H9 (cell line): ENCODE results near the gene SPSB2. TPM values are rescaled to one million over a fixed set of nuclear protein-coding genes. Genes with fewer than 3 reads are reported as not detected.

Experiments used
- DNase-seq: peaks from one replicate; pipeline ENCODE4 v3.0.0-alpha.2; 2017
- H2AFZ ChIP-seq: one replicate; pipeline ENCODE4 v1.6.1; 2013; ENCODE audit warnings: mild to moderate bottlenecking, low read length, control low read depth, moderate library complexity
- H2AK5ac ChIP-seq: 2 replicates; pipeline ENCODE4 v1.6.1; 2013; ENCODE audit warnings: low read length, control low read depth, mixed read lengths; ENCODE audit not compliant: insufficient read length
- H2BK120ac ChIP-seq: one replicate; pipeline ENCODE4 v1.6.1; 2013; ENCODE audit warnings: low read depth, mild to moderate bottlenecking, low read length, control low read depth, inconsistent platforms; ENCODE audit not compliant: poor library complexity, severe bottlenecking
- H2BK12ac ChIP-seq: 2 replicates; pipeline ENCODE4 v1.6.1; 2013; ENCODE audit warnings: low read length, control low read depth, mixed read lengths, low read depth; ENCODE audit not compliant: insufficient read length
- H2BK15ac ChIP-seq: 2 replicates; pipeline ENCODE4 v1.6.1; 2013; ENCODE audit warnings: low read depth, low read length, control low read depth
- H2BK20ac ChIP-seq: one replicate; pipeline ENCODE4 v1.6.1; 2013; ENCODE audit warnings: low read depth, mild to moderate bottlenecking, low read length, control low read depth, inconsistent platforms; ENCODE audit not compliant: poor library complexity, severe bottlenecking
- H2BK5ac ChIP-seq: 2 replicates; pipeline ENCODE4 v1.6.1; 2013; ENCODE audit warnings: low read length, control low read depth, mixed read lengths; ENCODE audit not compliant: insufficient read length
- H3K14ac ChIP-seq: 2 replicates; pipeline ENCODE4 v1.6.1; 2013; ENCODE audit warnings: low read length, control low read depth; ENCODE audit not compliant: insufficient read depth
- H3K18ac ChIP-seq: 2 replicates; pipeline ENCODE4 v1.6.1; 2013; ENCODE audit warnings: low read depth, mild to moderate bottlenecking, mixed read lengths, low read length, control low read depth; ENCODE audit not compliant: insufficient read length
- H3K23ac ChIP-seq: 2 replicates; pipeline ENCODE4 v1.6.1; 2013; ENCODE audit warnings: low read length, control low read depth, mixed read lengths, low read depth; ENCODE audit not compliant: insufficient read length
- H3K23me2 ChIP-seq: 2 replicates; pipeline ENCODE4 v1.6.1; 2013; ENCODE audit warnings: low read depth, mild to moderate bottlenecking, mixed read lengths, low read length, control low read depth; ENCODE audit not compliant: insufficient read length, poor library complexity, severe bottlenecking
- H3K27ac ChIP-seq: 2 replicates; pipeline ENCODE4 v1.5.1; 2013; ENCODE audit warnings: low read length, control low read depth, mixed read lengths, low read depth; ENCODE audit not compliant: insufficient read length
- H3K27me3 ChIP-seq: 2 replicates; pipeline ENCODE4 v1.6.1; 2013; ENCODE audit warnings: low read length, control low read depth, inconsistent platforms; ENCODE audit not compliant: insufficient read depth
- H3K4ac ChIP-seq: 2 replicates; pipeline ENCODE4 v1.6.1; 2013; ENCODE audit warnings: low read depth, mild to moderate bottlenecking, control low read depth, inconsistent platforms, low read length, moderate library complexity
- H3K4me1 ChIP-seq: 2 replicates; pipeline ENCODE4 v1.6.1; 2013; ENCODE audit warnings: low read length, control low read depth, inconsistent platforms; ENCODE audit not compliant: insufficient read depth
- H3K4me2 ChIP-seq: 2 replicates; pipeline ENCODE4 v1.6.1; 2013; ENCODE audit warnings: low read length, control low read depth, mixed read lengths; ENCODE audit not compliant: insufficient read length, insufficient read depth
- H3K56ac ChIP-seq: 2 replicates; pipeline ENCODE4 v1.6.1; 2013; ENCODE audit warnings: low read depth, mild to moderate bottlenecking, mixed read lengths, low read length, control low read depth; ENCODE audit not compliant: insufficient read length
- H3K79me1 ChIP-seq: 2 replicates; pipeline ENCODE4 v1.6.1; 2013; ENCODE audit warnings: low read depth, mild to moderate bottlenecking, moderate library complexity, low read length, control low read depth, inconsistent platforms; ENCODE audit not compliant: insufficient read depth, poor library complexity, severe bottlenecking
- H3K79me2 ChIP-seq: 2 replicates; pipeline ENCODE4 v1.6.1; 2013; ENCODE audit warnings: low read length, control low read depth, inconsistent platforms; ENCODE audit not compliant: insufficient read depth
- H3K9ac ChIP-seq: 2 replicates; pipeline ENCODE4 v1.6.1; 2013; ENCODE audit warnings: low read length, control low read depth, mixed read lengths; ENCODE audit not compliant: insufficient read length; ENCODE audit errors: extremely low read depth
- H3K9me3 ChIP-seq: one replicate; pipeline ENCODE4 v1.6.1; 2013; ENCODE audit warnings: low read depth, low read length, inconsistent platforms; ENCODE audit not compliant: control insufficient read depth
- H3T11ph ChIP-seq: one replicate; pipeline ENCODE4 v1.6.1; 2013; ENCODE audit warnings: mild to moderate bottlenecking, low read length, control low read depth, inconsistent platforms
- H4K20me1 ChIP-seq: one replicate; pipeline ENCODE4 v1.6.1; 2013; ENCODE audit not compliant: control insufficient read depth, insufficient read length, insufficient read depth
- H4K5ac ChIP-seq: 2 replicates; pipeline ENCODE4 v1.6.1; 2013; ENCODE audit warnings: low read depth, mild to moderate bottlenecking, mixed read lengths, low read length, control low read depth; ENCODE audit not compliant: insufficient read length
- H4K8ac ChIP-seq: replicated peaks from 2 replicates; pipeline ENCODE4 v1.6.1; 2013; ENCODE audit warnings: low read length, control low read depth, mixed read lengths, low read depth; ENCODE audit not compliant: insufficient read length
- H4K91ac ChIP-seq: 2 replicates; pipeline ENCODE4 v1.6.1; 2013; ENCODE audit warnings: low read depth, mild to moderate bottlenecking, moderate library complexity, mixed read lengths, low read length, control low read depth; ENCODE audit not compliant: insufficient read length
- H3K27ac Mint-ChIP-seq, 3 experiments: 2 replicates in 2 of 3; 3 replicates in 1 of 3; pipeline ENCODE4 v1.8.0; 2020 to 2021; ENCODE audit warnings: mixed read lengths in 3 of 3, mild to moderate bottlenecking in 1 of 3, moderate library complexity in 1 of 3
- H3K27me3 Mint-ChIP-seq: 2 replicates; pipeline ENCODE4 v1.8.0; 2021; ENCODE audit warnings: low read depth, mild to moderate bottlenecking, moderate library complexity, mixed read lengths
- H3K36me3 Mint-ChIP-seq, 3 experiments: 2 replicates in 2 of 3; 3 replicates in 1 of 3; pipeline ENCODE4 v1.8.0; 2020 to 2021; ENCODE audit warnings: low read depth in 3 of 3, mixed read lengths in 3 of 3; ENCODE audit not compliant: insufficient read depth in 1 of 3
- H3K4me1 Mint-ChIP-seq, 2 experiments: 2 replicates each; pipeline ENCODE4 v1.8.0; 2020; ENCODE audit warnings: mixed read lengths in 2 of 2
- H3K4me3 Mint-ChIP-seq, 2 experiments: 2 replicates in 1 of 2; 3 replicates in 1 of 2; pipeline ENCODE4 v1.8.0; 2020 to 2021; ENCODE audit warnings: mild to moderate bottlenecking in 2 of 2, mixed read lengths in 2 of 2, moderate library complexity in 1 of 2
- H3K9me3 Mint-ChIP-seq, 2 experiments: 2 replicates in 1 of 2; 3 replicates in 1 of 2; pipeline ENCODE4 v1.8.0; 2020; ENCODE audit warnings: mild to moderate bottlenecking in 2 of 2, mixed read lengths in 2 of 2, moderate library complexity in 1 of 2
- CTCF ChIP-seq: fragments of 200-600 bp; sonication (generic); conservative IDR thresholded peaks from 3 replicates; pipeline ENCODE4 v1.8.0; 2021; ENCODE audit warnings: antibody characterized with exemption, mild to moderate bottlenecking
- WGBS: extraction: QIAGEN DNeasy Blood & Tissue Kit; methylation state at CpG from one replicate; pipeline ENCODE4 v1.1.7; 2013; ENCODE audit warnings: missing lambda C conversion rate, low lambda C conversion rate, mixed read lengths; ENCODE audit not compliant: insufficient read length; ENCODE audit errors: extremely low coverage; 5-methylcytosine and 5-hydroxymethylcytosine counted together
- total RNA-seq: library from RNA; stranded (reverse); gene quantifications from 2 replicates; pipeline ENCODE4 v1.2.1, GENCODE V29; 2021

Gene SPSB2
- total RNA-seq, 1 experiment from 2014 or later = 13.7 TPM

DNA sequence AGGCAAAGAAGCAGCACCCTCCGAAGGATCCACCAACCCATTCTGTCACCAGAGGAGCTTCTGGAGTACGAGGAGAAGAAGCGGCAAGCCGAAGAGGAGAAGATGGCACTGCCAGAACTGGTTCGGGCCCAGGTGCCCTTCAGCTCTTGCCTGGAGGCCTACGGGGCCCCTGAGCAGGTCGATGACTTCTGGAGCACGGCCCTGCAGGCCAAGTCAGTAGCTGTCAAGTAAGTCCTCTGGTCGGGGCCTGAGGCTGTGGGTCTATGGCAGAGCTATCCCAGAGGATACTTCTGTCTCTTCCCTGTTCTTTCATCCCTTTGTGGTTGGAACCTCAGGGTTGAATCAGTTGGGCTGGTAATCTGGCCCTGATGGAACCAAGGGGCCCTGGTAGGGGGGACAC, 11.7 kb downstream of the SPSB2 start:
- Histone ChIP-seq H4K5ac (no peak overlapping the region), H3K4ac (no peak overlapping the region), H3K4me1 (no peaks in the 10 kb centered on the region; the same call in 1 of the 2 replicates), H2AFZ (no peak overlapping the region), H3K27me3 (no peaks in the 10 kb centered on the region), H3K23me2 (no peaks in the 10 kb centered on the region), H2BK12ac (no peak overlapping the region), H3K18ac (no peak overlapping the region), H3K56ac (no peak overlapping the region), H2AK5ac (no peak overlapping the region), H3K79me1 (no peaks in the 10 kb centered on the region), H3K23ac (no peak overlapping the region), H2BK120ac (no peak overlapping the region), H3K9ac (no peak overlapping the region), H4K91ac (no peak overlapping the region), H3K27ac (no peak overlapping the region), H3K4me2 (no peak overlapping the region), H3K14ac (no peak overlapping the region), H3K79me2 (no peaks in the 10 kb centered on the region), H3K9me3 (no peaks in the 10 kb centered on the region), H3T11ph (no peak overlapping the region), H2BK15ac (no peak overlapping the region), H2BK20ac (no peak overlapping the region), H2BK5ac (no peak overlapping the region), H4K8ac (no peak overlapping the region), H4K20me1 (no peaks in the 10 kb centered on the region)
- DNase-seq = no peak
- peaks cover 11% of the 10 kb centered on the region in 2 experiments for H3K4me1 Mint-ChIP-seq
- no peaks in the 10 kb centered on the region for H3K9me3 Mint-ChIP-seq
- H3K27ac Mint-ChIP-seq = no peak overlapping the region
- H3K4me3 Mint-ChIP-seq = no peak overlapping the region
- H3K27me3 Mint-ChIP-seq = no peaks in the 10 kb centered on the region
- no CpG with 5 or more reads among the region's 9 CpGs for WGBS
- H3K36me3 Mint-ChIP-seq = peaks cover 54 to 91% (median 87%) of the 10 kb centered on the region in 3 experiments; a peak in 6 of 7 replicates
- TF ChIP-seq CTCF = no peak
